HG02588 (cell line): ENCODE measurements around the gene PLAAT3.
"Not testable (repeated sequence)": the region's sequence is repeated elsewhere in the genome, so short reads cannot be mapped to it uniquely, and the experiment has no call there.

Experiments used
- ATAC-seq: cut with Tn5 transposase; IDR thresholded peaks from one replicate; pipeline ENCODE4 v1.9.1; 2021; ENCODE audit warnings: mild to moderate bottlenecking, moderate library complexity; ENCODE audit not compliant: unreplicated experiment

The PLAAT3 gene

GRCh38 chr11:63614136-63614671 is at the start of gene PLAAT3:
Gene PLAAT3 (minus strand): TSS chr11:63614433. CDS start chr11:63614014, 419 bp downstream.
- ATAC-seq = peak; percentile 56

- no peak for ATAC-seq
These were observed 49.6 kb upstream of the PLAAT3 start for GRCh38 chr11:63663809-63664208.

DNA sequence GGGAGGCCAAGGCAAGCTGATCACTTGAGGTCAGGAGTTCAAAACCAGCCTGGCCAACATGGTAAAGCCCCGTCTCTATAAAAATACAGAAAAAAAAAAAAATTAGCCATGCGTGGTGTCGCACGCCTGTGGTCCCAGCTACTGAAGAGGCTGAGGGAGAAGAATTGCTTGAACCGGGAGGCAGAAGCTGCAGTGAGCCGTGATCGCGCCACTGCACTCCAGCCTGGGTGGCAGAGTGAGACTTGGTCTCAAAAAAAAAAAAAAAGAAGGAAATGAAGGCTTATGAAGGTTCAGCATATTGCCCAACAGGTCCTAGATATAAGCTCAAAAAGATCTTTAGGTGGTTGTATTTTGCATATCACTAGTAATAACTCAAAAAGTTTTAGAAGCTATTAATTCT is 46.7 kb upstream of the PLAAT3 start:
- no peak for ATAC-seq

GRCh38 chr11:63652671-63653070 is 38.4 kb upstream of the PLAAT3 start:
- ATAC-seq = no peak

- ATAC-seq = no peak
These were observed 29.0 kb upstream of the PLAAT3 start for GRCh38 chr11:63643205-63643604.

DNA sequence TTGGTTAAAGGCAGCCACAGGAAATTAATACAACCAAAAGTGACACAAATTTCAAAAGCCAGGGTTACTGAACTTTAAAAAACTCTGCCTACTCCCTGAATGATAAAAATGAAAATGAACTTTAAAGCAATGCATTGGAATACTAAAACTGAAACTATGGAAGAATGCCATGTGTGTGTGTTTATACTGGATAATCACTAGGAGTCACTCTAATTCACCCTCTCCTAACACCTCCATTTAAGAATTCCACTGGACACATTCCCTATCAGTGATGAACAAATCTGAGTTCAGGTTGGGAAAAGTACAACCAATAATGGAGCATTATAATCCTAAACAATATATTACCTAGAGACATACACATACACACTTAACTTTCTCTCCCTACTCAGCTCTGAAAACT is 27.5 kb upstream of the PLAAT3 start:
- ATAC-seq = no peak

- no peak for ATAC-seq
These were observed 25.1 kb upstream of the PLAAT3 start for GRCh38 chr11:63639199-63639832.

DNA sequence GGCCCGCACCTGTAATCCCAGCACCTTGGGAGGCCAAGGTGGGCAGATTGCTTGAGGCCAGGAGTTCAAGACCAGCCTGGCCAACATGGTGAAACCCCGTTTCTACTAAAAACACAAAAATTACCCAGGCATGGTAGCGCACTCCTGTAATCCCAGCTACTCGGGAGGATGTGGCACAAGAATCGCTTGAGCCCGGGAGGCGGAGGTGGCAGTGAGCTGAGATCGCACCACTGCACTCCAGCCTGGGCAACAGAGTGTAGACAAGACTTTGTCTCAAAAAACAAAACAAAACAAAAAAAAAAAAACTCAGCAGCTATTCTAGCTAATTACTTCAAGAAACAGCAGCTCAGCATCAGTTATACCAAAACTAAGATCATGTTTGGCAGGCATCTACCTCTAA is 24.2 kb upstream of the PLAAT3 start:
- not testable (repeated sequence) for ATAC-seq

- no peak for ATAC-seq
These were observed 21.7 kb upstream of the PLAAT3 start for GRCh38 chr11:63635762-63636465.

- no peak for ATAC-seq
These were observed 15.2 kb upstream of the PLAAT3 start for GRCh38 chr11:63629426-63629825.

DNA sequence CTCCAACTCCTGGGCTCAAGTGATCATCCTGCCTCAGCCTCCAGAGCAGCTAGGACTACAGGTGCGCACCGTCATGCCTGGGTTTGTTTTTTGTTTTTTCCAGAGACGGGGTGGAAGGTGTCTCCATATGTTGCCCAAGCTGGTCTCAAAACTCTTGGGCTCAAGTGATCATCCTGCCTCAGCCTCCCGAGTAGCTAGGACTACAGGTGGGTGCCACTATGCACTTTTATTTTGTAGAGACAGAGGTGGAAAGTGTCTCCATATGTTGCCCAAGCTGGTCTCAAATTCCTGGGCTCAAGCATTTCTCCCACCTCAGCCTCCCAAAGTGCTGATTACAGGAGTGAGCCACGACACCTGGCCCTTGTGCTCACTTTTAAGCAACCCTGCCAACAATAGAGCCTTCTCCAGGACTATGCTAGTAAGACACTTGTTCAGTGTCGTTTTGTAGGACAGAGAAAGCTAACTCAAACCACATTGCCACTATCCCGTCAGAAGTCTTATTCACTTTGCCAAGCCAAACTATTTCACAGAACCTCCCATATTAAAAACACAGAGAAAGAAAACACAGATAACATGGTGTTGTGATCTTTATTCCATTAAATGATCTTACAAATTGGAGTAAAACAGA is 9.4 kb upstream of the PLAAT3 start:
- ATAC-seq = no peak

DNA sequence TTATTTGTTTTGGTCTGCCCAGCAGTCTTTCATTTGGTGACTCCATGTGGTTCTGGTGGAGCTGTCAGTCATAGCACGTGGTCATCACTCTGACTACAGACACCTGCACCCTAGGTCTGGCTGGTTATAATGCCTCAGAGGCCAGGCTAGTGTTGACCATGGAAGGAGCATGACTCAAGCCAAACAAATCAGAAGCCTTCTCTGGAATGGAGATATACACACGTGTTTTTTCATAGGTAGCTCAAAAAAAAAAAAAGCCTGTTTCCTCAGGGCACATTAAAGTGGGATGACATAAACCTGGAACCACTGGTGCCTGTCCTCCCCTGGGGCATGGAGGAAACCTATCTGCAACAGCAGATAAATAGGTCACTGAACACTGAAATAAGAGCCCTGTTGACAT is 8.1 kb upstream of the PLAAT3 start:
- ATAC-seq = no peak

DNA sequence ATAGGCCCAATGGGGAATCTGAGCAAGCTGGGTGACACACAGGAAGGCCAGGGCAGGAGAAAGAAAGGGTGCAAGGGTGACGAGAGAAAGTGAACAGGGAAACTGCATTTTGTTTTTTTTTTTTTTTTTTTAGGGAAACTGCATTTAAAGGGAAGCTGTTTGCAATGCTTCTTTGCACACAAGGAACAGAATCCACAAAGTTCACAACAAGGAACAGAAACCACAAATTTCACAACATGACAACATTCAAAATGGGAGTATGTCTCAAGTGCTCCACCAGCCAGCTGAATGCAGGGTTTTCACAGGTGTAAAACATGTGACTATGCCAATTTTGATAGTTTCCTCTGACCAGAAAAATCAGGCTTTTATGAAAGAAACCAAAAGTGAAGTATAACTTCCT is 6.8 kb upstream of the PLAAT3 start:
- no peak for ATAC-seq

DNA sequence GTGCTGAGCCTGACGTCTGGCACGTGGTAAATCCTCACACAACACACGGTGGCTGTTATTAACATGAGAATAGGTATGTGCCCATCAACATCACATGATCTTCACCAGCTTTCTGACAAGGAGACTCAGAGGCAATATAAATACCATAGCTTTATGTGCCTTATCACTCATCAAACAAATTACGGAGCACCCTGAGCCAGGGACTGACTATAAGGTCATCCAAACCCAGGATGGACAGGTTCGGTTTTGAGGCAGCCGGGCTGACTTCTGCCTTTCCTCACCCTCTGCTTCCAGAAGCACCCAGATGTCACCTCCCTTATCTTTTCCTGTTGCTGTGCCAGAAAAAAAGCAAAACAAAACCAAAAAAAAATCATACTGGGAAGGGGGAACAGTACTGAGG is 5.7 kb upstream of the PLAAT3 start:
- no peak for ATAC-seq

DNA sequence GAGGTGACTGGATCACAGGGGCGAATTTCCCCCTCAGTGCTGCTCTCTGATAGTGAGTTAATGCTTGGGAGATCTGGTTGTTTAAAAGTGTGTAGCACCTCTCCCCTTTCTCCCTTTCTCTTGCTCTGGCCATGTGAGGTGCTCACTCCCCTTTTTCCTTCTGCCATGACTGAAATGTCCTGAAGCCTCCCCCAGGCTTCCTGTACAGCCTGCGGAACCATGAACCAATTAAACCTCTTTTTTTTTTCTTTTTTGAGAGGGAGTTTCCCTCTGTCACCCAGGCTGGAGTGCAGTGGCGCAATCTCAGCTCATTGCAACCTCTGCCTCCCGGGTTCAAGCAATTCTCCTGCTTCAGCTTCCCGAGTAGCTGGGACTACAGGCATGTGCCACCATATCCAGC is 3.5 kb upstream of the PLAAT3 start:
- not testable (repeated sequence) for ATAC-seq

DNA sequence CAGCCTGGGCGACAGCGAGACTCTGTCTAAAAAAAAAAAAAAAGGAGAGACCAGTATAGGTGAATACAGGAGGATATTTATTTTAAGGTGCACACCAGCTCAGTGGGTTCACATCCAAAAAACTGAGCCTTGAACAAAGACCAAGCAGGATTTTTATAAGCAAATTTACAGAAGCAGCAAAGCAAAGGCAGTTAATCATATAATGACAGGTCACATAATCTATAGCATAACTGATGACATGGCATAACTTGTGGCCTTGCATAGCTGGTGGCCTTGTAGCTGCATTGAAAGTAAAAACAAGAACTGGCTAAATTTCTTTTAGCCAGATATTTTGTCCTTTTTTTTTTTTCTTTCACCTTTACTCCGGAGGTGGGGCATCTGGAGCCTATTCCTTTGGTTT is 2.7 kb upstream of the PLAAT3 start:
- ATAC-seq = no peak

DNA sequence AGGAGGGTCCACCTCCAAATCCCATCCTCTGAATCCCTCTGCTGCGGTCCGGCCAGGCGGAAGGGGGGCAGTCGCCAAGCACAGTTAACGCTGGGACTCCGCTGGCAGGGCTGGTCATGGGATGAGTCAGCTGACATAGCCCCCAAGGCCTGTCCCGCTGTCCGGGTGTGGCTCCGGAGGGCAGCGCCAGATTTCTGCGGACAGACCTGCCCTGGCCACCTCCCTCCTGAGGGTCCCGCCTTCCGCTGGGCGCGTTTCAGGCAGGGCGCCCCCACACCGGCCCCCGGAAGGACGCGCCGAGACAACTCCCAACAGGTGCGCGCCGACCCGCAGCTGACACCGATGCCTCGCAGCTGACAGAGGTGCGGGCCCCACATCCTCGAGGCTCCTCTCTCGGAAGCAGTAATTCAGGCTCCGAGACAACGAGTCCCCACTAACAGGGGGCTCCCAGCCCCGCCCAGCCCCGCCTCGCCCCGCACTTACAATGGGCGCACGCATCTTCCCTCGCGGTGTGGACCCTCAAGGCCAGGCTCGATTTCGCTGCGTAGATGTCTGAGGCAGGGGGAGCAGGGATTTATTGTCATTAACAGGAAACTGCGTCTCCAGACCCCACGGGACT is 607 bp downstream of the PLAAT3 start:
- peak; percentile 20 for ATAC-seq

GRCh38 chr11:63612181-63612580 is 2.1 kb downstream of the PLAAT3 start:
- no peak for ATAC-seq

DNA sequence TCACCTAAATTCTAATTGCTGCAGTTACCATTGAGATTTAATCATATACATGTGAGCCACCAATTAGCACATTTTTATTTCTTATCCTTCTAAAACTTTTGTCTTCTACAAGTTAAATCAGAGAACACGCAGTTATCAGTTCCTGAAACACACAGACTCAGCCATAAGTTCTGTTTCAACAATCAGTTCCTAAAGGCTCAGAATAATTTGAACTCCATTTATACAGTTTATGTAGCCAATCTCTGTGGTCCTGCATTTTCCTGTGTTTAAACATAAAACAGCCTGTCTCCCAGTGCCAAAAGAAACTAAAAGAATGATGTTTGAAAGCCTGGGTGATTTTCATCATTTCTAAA is 2.9 kb downstream of the PLAAT3 start:
- no peak for ATAC-seq

GRCh38 chr11:63610604-63611394 is 3.4 kb downstream of the PLAAT3 start:
- no peak for ATAC-seq
